NOMO-1 (cell line): ENCODE results near the gene PLEKHN1.
"Not testable (repeated sequence)": the region's sequence is repeated elsewhere in the genome, so short reads cannot be mapped to it uniquely, and the experiment has no call there.

Experiments used
- DNase-seq, 2 experiments: peaks; one replicate each; lab custom pipeline; 2025; ENCODE audit not compliant: unreplicated experiment in 2 of 2; lab: John Stamatoyannopoulos, UW

The PLEKHN1 gene

GRCh38 chr1:1003618-1004419 lies 37.5 kb downstream of the PLEKHN1 start:
- no peak for DNase-seq

DNA sequence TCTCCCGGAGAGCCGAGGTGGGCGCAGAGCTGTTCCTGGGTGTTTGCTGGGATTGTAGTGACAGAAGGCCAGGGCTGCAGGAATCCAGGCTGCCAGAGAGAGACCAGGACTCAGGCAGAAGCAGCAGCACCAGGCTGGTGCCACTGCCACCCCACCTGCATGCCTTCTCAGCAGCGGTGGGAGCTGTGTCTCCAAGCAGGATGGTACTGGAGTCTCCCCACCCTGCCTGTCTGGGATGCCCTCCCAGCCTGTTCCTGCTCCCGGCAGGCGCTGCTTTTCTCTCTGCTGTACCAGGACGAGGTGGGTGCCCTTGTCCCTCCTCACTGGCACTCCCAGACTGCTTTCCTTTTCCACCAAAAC lies 38.1 kb downstream of the PLEKHN1 start:
- no peak for DNase-seq

GRCh38 chr1:1004780-1005697 lies 38.8 kb downstream of the PLEKHN1 start:
- DNase-seq, result no peak

GRCh38 chr1:1005774-1006304 lies 39.6 kb downstream of the PLEKHN1 start:
- DNase-seq, result no peak

- no peak for DNase-seq
Measured at GRCh38 chr1:1006305-1007159, 40.2 kb downstream of the PLEKHN1 start.

- DNase-seq, result not testable (repeated sequence)
Measured at GRCh38 chr1:1010131-1010530, 43.8 kb downstream of the PLEKHN1 start.

DNA sequence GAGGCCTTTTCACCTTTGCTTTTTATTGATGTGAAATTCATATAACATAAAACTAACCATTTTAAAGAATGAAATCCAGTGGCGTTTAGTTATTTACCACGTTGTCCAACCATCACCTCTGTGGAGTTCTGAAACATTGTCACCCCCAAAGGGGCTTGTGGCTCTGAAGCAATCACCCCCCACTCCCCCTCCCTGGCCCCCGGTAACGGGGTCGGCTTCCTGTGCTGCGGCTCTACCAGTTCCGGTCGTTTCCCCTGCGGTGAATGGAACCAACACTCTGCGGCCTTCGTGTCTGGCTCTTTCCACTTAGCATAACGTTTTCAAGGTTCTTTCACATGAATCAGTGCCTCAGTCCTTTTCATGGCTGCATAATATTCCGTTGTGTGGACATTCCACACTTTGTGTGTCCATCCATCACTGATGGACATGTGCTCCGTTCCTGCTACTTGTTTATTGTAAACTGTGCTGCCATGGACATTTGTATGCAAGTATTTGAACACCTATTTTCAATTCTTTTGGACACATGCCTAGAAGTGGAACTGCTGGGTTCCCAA lies 45.2 kb downstream of the PLEKHN1 start:
- no peak for DNase-seq

DNA sequence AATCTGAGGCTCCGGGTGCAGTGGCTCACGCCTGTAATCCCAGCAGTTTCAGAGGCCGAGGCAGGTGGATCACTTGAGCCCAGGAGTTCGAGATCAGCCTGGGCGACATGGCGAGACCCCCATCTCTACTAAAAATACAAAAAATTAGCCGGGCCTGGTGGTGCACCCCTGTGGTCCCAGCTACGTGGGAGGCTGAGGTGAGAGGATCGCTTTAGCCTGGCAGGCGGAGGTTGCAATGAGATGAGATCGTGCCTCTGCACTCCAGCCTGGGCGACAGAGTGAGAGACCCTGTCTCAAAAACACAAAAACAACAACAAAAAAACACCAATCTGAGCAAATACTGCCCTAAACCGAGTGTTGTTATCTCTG lies 46.4 kb downstream of the PLEKHN1 start:
- DNase-seq, result not testable (repeated sequence)

DNA sequence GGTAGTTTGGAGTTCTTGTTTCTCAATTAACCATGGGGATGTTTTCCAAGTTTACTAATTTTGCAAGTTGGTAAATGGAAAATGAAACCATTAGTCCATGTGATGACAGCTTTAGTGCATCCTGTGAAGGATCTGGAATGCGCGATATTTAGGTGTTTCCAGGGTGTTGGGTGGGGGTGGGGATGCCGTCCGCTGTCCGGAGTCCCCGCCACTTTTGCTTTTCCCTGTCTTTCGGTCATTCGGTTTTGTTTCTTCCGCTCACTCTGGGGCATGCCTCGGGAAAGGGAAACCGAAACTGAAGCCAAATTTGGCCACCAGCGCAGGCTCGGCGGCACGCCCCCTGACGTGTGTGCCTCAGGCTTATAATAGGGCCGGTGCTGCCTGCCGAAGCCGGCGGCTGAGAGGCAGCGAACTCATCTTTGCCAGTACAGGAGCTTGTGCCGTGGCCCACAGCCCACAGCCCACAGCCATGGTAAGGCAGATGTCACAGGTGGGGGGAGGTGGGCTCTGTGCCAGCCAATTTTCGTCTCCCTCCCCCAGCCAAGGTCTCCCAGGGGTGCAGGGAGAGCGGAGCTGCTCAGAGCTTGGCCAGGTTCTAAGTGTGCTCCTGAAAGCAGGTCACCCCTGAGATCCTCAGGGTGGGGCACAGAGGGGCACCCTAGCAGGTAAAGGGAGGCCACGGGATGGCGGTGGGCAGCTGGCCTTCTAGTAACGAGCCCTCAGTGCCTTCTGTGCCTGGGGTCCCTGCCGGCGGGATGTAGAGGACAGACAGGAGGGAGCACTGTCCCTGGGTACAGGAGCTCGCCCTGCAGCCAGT lies 47.0 kb downstream of the PLEKHN1 start, which contains the start of gene ISG15:
TSS of gene ISG15 (plus strand) at position 393 of the 817 bp plus-strand sequence. CDS start at position 470, 77 bp downstream.
- peak; percentile 86 to 94 for DNase-seq

- DNase-seq, result no peak
Measured at GRCh38 chr1:1013922-1014648, 47.8 kb downstream of the PLEKHN1 start.

DNA sequence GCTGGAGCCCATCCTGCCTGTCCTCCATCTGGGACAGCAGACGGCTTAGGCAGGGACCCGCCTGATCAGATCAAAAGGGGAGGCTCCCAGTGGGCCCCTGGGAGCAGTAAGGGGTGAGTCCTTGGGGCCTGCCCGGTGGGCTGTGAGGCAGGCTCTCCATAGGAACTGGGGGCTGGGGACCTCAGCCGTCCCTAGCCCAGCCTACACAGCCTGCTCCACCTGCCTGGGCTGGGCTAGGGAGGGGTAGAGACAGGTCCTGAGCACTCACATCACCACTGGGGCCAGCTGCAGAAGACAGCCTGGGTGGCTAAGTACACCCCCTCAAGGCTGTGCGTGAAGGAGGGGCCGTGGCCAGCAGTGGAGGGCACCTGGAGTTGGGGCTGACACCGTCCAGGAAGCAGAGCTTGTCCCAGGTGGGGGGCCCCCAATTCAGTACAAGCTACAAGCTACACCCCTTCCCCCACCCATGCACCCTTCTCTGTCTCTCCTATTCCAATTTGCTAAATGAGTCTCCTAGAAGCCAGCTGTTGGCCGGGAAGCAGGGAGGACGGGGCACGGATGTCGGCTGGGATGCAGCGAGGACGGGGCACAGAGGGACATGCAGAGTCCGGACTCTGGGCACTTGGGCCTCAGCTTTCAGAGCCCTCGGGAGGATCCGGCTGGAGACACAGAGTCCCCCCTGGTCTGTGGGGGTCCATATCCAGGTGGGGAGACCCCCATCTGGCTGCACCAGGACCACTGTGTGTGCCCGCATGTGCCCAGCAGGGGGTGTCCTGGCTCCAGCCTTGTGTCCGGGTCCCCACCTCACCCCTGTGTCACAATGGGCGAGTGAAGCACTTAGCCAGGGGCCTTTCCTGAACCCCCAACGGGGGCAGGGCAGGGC lies 48.8 kb downstream of the PLEKHN1 start:
- no peak for DNase-seq

DNA sequence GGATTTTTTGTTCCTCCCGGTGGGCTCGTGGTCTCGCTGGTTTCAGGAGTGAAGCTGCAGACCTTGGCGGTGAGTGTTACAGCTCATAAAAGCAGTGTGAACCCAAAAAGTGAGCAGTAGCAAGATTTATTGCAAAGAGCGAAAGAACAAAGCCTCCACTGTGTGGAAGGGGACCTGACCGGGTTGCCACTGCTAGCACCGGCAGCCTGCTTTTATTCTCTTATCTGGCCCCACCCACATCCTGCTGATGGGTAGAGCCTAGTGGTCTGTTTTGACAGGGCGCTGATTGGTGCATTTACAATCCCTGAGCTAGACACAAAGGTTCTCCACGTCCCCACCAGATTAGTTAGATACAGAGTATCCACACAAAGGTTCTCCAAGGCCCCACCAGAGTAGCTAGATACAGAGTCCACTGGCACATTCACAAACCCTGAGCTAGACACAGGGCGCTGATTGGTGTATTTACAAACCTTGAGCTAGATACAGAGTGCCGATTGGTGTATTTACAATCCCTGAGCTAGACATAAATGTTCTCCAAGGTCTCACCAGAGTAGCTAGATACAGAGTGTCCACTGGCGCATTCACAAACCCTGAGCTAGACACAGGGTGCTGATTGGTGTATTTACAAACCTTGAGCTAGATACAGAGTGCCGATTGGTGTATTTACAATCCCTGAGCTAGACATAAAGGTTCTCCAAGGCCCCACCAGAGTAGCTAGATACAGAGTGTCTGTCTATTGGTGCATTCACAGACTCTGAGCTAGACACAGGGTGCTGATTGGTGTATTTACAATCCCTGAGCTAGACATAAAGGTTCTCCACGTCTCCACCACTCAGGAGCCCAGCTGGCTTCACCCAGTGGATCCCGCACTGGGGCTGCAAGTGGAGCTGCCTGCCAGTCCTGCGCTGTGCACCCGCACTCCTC lies 51.4 kb downstream of the PLEKHN1 start:
- DNase-seq, result not testable (repeated sequence)

DNA sequence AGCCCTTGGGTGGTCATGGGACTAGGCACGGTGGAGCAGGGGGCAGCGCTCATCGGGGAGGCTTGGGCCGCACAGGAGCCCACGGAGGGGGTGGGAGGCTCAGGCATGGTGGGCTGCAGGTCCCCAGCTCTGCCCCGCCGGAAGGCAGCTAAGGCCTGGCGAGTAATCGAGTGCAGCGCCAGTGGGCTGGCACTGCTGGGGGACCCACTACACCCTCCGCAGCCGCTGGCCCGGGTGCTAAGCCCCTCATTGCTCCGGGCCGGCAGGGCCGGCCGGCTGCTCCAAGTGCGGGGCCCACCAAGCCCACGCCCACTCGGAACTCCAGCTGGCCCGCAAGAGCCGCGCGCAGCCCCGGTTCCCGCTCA lies 52.0 kb downstream of the PLEKHN1 start:
- not testable (repeated sequence) for DNase-seq

- peak; percentile 59 to 80 for DNase-seq
Measured at GRCh38 chr1:1019122-1019999, 53.1 kb downstream of the PLEKHN1 start.

DNA sequence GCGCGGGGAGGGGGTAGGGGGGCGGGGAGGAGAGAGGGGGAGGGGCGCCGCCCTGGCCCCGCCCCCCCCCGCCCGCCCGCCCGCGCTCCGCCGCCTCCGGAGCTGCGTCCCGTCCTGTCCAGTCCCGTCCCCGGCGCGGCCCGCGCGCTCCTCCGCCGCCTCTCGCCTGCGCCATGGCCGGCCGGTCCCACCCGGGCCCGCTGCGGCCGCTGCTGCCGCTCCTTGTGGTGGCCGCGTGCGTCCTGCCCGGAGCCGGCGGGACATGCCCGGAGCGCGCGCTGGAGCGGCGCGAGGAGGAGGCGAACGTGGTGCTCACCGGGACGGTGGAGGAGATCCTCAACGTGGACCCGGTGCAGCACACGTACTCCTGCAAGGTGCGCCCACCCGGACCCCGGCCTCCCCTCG lies 53.7 kb downstream of the PLEKHN1 start, which contains the start of gene AGRN:
TSS of gene AGRN (plus strand) at position 121 of the 405 bp plus-strand sequence. CDS start at position 174, 53 bp downstream.
- DNase-seq, result no peak
